Panc1 (cell line): ENCODE measurements around the gene S100P.

Experiments
- POLR2AphosphoS5 ChIP-seq: IDR thresholded peaks from 2 replicates; pipeline ENCODE4 v1.6.1; 2012; ENCODE audit warnings: mild to moderate bottlenecking, low read depth, low read length, moderate library complexity
- TCF7L2 ChIP-seq: IDR thresholded peaks from 2 replicates; pipeline ENCODE4 v1.6.1; 2011; ENCODE audit warnings: mild to moderate bottlenecking, low read depth, low read length, inconsistent platforms
- TF ChIP-seq, protein P1 (sequence below): fragments of 450-650 bp; IDR thresholded peaks from 2 replicates; pipeline ENCODE4 v1.5.1; 2017; ENCODE audit warnings: mild to moderate bottlenecking
- TF ChIP-seq, protein P2 (sequence below), 2 experiments: IDR thresholded peaks; 2 replicates each; pipeline ENCODE4 v1.6.1; 2011 to 2012; ENCODE audit warnings: low read depth in 2 of 2, control low read depth in 1 of 2, low read length in 1 of 2, mild to moderate bottlenecking in 1 of 2, moderate library complexity in 1 of 2; ENCODE audit not compliant: insufficient read depth in 1 of 2

DNA sequence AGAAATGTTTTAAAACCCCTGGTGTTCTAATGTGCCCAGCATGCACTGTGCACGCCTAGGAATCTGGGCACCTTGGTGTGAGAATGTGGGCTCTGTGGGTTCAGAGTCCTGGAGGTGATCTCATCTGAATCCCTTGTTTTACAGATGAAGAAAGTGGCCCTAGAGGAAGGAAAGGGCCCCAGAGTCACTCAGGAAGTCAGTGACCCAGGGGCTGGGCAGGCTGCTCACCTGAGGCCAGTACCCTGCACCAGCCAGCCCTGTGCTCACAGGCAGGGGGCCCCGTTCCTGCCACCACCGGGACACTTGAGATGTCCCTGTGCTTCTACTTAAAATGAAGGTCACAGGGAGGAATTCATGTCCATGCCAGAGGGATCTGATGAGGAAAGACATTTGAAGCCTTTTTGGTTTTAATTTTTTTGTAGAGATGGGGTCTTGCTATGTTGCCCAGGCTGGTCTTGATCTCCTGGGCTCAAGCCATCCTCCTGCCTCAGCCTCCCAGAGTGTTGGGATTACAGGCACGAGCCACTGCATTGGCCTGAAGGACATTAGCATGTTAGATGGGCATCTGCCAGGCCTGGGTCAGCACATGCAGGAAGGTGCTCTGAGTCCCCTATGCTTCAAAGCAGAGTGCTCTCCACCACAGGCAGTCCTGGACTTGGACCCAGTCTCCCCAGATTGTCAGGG is 7.4 kb upstream of the S100P start:
- TF ChIP-seq, protein P1, sequence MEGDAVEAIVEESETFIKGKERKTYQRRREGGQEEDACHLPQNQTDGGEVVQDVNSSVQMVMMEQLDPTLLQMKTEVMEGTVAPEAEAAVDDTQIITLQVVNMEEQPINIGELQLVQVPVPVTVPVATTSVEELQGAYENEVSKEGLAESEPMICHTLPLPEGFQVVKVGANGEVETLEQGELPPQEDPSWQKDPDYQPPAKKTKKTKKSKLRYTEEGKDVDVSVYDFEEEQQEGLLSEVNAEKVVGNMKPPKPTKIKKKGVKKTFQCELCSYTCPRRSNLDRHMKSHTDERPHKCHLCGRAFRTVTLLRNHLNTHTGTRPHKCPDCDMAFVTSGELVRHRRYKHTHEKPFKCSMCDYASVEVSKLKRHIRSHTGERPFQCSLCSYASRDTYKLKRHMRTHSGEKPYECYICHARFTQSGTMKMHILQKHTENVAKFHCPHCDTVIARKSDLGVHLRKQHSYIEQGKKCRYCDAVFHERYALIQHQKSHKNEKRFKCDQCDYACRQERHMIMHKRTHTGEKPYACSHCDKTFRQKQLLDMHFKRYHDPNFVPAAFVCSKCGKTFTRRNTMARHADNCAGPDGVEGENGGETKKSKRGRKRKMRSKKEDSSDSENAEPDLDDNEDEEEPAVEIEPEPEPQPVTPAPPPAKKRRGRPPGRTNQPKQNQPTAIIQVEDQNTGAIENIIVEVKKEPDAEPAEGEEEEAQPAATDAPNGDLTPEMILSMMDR = no peak
- TF ChIP-seq, protein P2, sequence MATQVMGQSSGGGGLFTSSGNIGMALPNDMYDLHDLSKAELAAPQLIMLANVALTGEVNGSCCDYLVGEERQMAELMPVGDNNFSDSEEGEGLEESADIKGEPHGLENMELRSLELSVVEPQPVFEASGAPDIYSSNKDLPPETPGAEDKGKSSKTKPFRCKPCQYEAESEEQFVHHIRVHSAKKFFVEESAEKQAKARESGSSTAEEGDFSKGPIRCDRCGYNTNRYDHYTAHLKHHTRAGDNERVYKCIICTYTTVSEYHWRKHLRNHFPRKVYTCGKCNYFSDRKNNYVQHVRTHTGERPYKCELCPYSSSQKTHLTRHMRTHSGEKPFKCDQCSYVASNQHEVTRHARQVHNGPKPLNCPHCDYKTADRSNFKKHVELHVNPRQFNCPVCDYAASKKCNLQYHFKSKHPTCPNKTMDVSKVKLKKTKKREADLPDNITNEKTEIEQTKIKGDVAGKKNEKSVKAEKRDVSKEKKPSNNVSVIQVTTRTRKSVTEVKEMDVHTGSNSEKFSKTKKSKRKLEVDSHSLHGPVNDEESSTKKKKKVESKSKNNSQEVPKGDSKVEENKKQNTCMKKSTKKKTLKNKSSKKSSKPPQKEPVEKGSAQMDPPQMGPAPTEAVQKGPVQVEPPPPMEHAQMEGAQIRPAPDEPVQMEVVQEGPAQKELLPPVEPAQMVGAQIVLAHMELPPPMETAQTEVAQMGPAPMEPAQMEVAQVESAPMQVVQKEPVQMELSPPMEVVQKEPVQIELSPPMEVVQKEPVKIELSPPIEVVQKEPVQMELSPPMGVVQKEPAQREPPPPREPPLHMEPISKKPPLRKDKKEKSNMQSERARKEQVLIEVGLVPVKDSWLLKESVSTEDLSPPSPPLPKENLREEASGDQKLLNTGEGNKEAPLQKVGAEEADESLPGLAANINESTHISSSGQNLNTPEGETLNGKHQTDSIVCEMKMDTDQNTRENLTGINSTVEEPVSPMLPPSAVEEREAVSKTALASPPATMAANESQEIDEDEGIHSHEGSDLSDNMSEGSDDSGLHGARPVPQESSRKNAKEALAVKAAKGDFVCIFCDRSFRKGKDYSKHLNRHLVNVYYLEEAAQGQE (IDR thresholded peaks at IDR 0.05; ENCODE audit: insufficient read depth in 1 of 2, low read depth in 2 of 2, low read length in 1 of 2) = no peak
- TF ChIP-seq TCF7L2 = no peak
- no peak for TF ChIP-seq POLR2AphosphoS5
